HepG2 (cell line): Measurements from ENCODE around the gene POP7. TPM values are rescaled to one million over a fixed set of nuclear protein-coding genes. Genes with fewer than 3 reads are reported as not detected.
A peak's percentile ranks its signal among the peaks of the same experiment; 100 is the strongest.

Experiments
- DR1 ChIP-seq: sonication (generic); formaldehyde crosslinking; IDR thresholded peaks from 2 replicates; pipeline ENCODE4 v1.8.0; 2021; ENCODE audit warnings: mild to moderate bottlenecking, missing genetic modification reagents, inconsistent platforms
- ELF1 ChIP-seq: sonication (generic); formaldehyde crosslinking; IDR thresholded peaks from 2 replicates; pipeline ENCODE4 v1.4.0; 2020; ENCODE audit warnings: missing genetic modification reagents
- FOXC1 ChIP-seq: sonication (generic); formaldehyde crosslinking; IDR thresholded peaks from 2 replicates; pipeline ENCODE4 v1.8.0; 2022; ENCODE audit warnings: mild to moderate bottlenecking, missing genetic modification reagents, borderline replicate concordance
- GLI4 ChIP-seq: sonication (generic); formaldehyde crosslinking; IDR thresholded peaks from 2 replicates; pipeline ENCODE4 v1.5.1; 2020; ENCODE audit warnings: missing genetic modification reagents, mild to moderate bottlenecking, moderate library complexity, borderline replicate concordance
- HDAC1 ChIP-seq: sonication (generic); formaldehyde crosslinking; IDR thresholded peaks from 2 replicates; pipeline ENCODE4 v1.5.1; 2020; ENCODE audit warnings: mild to moderate bottlenecking, missing genetic modification reagents
- HMGXB3 ChIP-seq: sonication (generic); formaldehyde crosslinking; IDR thresholded peaks from 2 replicates; pipeline ENCODE4 v1.4.0; 2020; ENCODE audit warnings: missing genetic modification reagents, borderline replicate concordance
- KDM3A ChIP-seq: IDR thresholded peaks from 2 replicates; pipeline ENCODE4 v1.6.1; 2018; ENCODE audit warnings: low read depth, missing compliant biosample characterization
- MAFF ChIP-seq: IDR thresholded peaks from 2 replicates; pipeline ENCODE4 v1.6.1; 2011; ENCODE audit warnings: low read depth, low read length, improper control_type of control experiment
- NR2C2 ChIP-seq: sonication (generic); formaldehyde crosslinking; IDR thresholded peaks from 2 replicates; pipeline ENCODE4 v1.4.0; 2020; ENCODE audit warnings: missing genetic modification reagents, mild to moderate bottlenecking, moderate library complexity, borderline replicate concordance
- PATZ1 ChIP-seq: sonication (generic); formaldehyde crosslinking; IDR thresholded peaks from 2 replicates; pipeline ENCODE4 v1.4.0; 2020; ENCODE audit warnings: missing genetic modification reagents
- POLR2G ChIP-seq: fragments of 200-400 bp; formaldehyde crosslinking; IDR thresholded peaks from 2 replicates; pipeline ENCODE4 v1.6.1; 2018; ENCODE audit warnings: mild to moderate bottlenecking, low read depth, low read length, moderate library complexity
- TGIF2 ChIP-seq: IDR thresholded peaks from 2 replicates; pipeline ENCODE4 v1.6.1; 2016; ENCODE audit warnings: control low read depth, missing compliant biosample characterization
- TOE1 ChIP-seq: sonication (generic); formaldehyde crosslinking; IDR thresholded peaks from 2 replicates; pipeline ENCODE4 v1.4.0; 2020; ENCODE audit warnings: mild to moderate bottlenecking, missing genetic modification reagents
- WIZ ChIP-seq: sonication (generic); formaldehyde crosslinking; IDR thresholded peaks from 2 replicates; pipeline ENCODE4 v1.5.1; 2020; ENCODE audit warnings: mild to moderate bottlenecking, missing genetic modification reagents
- ZBTB43 ChIP-seq: sonication (generic); formaldehyde crosslinking; conservative IDR thresholded peaks from 2 replicates; pipeline ENCODE4 v1.4.0; 2020; ENCODE audit warnings: missing genetic modification reagents
- ZNF124 ChIP-seq: sonication (generic); formaldehyde crosslinking; IDR thresholded peaks from 2 replicates; pipeline ENCODE4 v1.4.0; 2020; ENCODE audit warnings: missing genetic modification reagents
- ZNF256 ChIP-seq: sonication (generic); formaldehyde crosslinking; conservative IDR thresholded peaks from 2 replicates; pipeline ENCODE4 v1.4.0; 2020; ENCODE audit warnings: missing genetic modification reagents
- ZNF512B ChIP-seq: sonication (generic); formaldehyde crosslinking; IDR thresholded peaks from 2 replicates; pipeline ENCODE4 v1.5.1; 2020; ENCODE audit warnings: missing genetic modification reagents, mild to moderate bottlenecking, borderline replicate concordance
- ZNF766 ChIP-seq: sonication (generic); formaldehyde crosslinking; IDR thresholded peaks from 2 replicates; pipeline ENCODE4 v1.5.0; 2020; ENCODE audit warnings: missing genetic modification reagents, borderline replicate concordance
- polyA plus RNA-seq, 8 experiments: library from polyadenylated mRNA; depleted of rRNA in 3 of 8; stranded (reverse) in 7 of 8; unstranded in 1 of 8; fragments of >200 nt; fragmentation: Illumina TruSeq in 4 of 8; extraction: Trizol in 4 of 8; gene quantifications; 2 replicates each; pipeline versions ENCODE4 v1.2.1 to v1.2.3, GENCODE V29; 2011 to 2016; ENCODE audit warnings: low read depth in 4 of 8, missing spikeins in 1 of 8, mixed read lengths in 1 of 8; ENCODE audit not compliant: insufficient read depth in 1 of 8
- total RNA-seq, 5 experiments: library from RNA; depleted of rRNA; stranded (reverse); fragments of >200 nt; fragmentation: Illumina TruSeq; extraction: Trizol; gene quantifications; 2 replicates each; pipeline ENCODE4 v1.2.3, GENCODE V29; 2016; ENCODE audit warnings: low read depth in 1 of 5

The POP7 gene
- total and polyA plus RNA-seq, 2 of the 13 experiments (the other 11 are each of a cell fraction or from before 2014, with no cell fraction given), result 63.9 to 91.1 TPM

GRCh38 chr7:100720671-100721504 lies 15.0 kb downstream of the POP7 start (continued):
- TF ChIP-seq HMGXB3 (CRISPR knock-in tag), result no peak
- no peak for TF ChIP-seq ZNF766 (CRISPR knock-in tag)
- TF ChIP-seq DR1 (CRISPR knock-in tag), result no peak
- no peak for TF ChIP-seq WIZ (CRISPR knock-in tag)
- TF ChIP-seq FOXC1 (CRISPR knock-in tag), result no peak; the same call in 1 of the 2 replicates
- TF ChIP-seq TGIF2 (CRISPR knock-in tag), result no peak
- TF ChIP-seq KDM3A, result no peak
- 0 out of 2 replicates have a peak, but pooled peaks have one; percentile 40 for TF ChIP-seq ZNF124 (CRISPR knock-in tag)
- TF ChIP-seq ZNF512B (CRISPR knock-in tag), result no peak
- TF ChIP-seq PATZ1 (CRISPR knock-in tag), result peak; percentile 32
- 0 out of 2 replicates have a peak, but pooled peaks have one; percentile 38 for TF ChIP-seq ELF1 (CRISPR knock-in tag)
- TF ChIP-seq ZBTB43 (CRISPR knock-in tag), result no peak
- peak; percentile 61; the same call in 1 of the 2 replicates for TF ChIP-seq HDAC1 (CRISPR knock-in tag)
- no peak for TF ChIP-seq NR2C2
- peak; percentile 14; the same call in 1 of the 2 replicates for TF ChIP-seq POLR2G
- TF ChIP-seq ZNF256, result no peak
- TF ChIP-seq MAFF, result no peak
- no peak for TF ChIP-seq GLI4
- no peak for TF ChIP-seq TOE1
